ELR (cell line): ENCODE measurements around the gene SAMD4A.

Experiments used
- DNase-seq: peaks from one replicate; pipeline ENCODE4 v3.0.0-alpha.2; 2015; ENCODE audit warnings: low read depth

SAMD4A gene

GRCh38 chr14:54708161-54708560 is 141.2 kb downstream of the SAMD4A start:
- DNase-seq: no peak

GRCh38 chr14:54708982-54709381 is 142.1 kb downstream of the SAMD4A start:
- DNase-seq: no peak

DNA sequence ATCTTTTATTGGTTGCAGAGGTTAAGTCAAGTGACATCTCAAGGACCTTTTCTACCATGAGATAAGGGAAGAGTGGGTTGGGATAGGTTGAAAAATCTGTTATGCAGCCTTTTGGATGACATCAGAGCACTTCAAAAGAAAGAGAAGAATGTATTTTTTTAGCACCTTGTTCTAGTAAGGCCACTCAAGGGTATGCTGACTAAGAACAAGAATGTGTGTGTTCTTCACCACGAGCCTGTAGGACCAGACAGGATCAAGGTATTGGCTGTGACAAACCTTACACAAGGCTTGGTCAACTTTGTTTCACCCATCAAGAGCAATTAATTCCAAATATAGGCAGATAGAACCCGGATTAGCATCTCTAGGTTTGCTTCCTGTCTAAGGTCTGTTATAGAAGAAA is 142.5 kb downstream of the SAMD4A start:
- no peak for DNase-seq

- DNase-seq: no peak
Observed at GRCh38 chr14:54709867-54710266, 142.9 kb downstream of the SAMD4A start.

GRCh38 chr14:54711312-54711711 is 144.4 kb downstream of the SAMD4A start:
- no peak for DNase-seq

DNA sequence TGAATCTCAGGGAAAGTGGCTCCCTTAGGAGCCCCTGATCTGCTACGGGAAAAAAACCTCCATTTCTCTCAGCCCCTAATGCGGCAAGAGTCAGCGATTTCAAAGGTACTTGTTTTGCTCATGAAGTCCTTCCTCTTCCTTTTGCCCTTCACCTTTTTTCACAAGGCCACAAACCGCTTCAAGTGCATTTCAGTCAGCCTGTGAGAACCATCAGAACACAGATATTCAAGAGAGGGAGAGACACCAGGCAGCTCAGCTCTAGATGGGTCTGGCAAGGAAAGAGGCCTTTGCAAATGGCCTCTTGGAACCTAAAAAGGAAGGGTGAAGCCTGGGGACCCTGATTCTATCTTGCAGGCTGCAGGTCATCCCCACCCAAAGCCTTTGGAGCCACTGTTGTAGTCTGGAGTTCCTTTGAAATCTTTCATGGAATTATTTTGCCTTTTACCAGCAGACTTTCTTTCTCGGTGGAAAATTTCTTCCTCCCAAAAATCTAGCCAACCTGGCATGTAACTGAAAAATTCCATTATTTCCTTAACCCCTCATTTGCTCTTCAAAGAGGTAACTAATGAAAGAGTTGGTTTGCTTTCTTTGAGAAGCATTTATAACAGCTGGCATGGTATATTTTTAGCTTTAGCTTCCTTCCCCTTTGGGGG is 145.0 kb downstream of the SAMD4A start:
- no peak for DNase-seq

- DNase-seq: peak; percentile 44
Observed at GRCh38 chr14:54712465-54713200, 145.7 kb downstream of the SAMD4A start.

GRCh38 chr14:54713379-54713778 is 146.5 kb downstream of the SAMD4A start:
- DNase-seq: no peak

DNA sequence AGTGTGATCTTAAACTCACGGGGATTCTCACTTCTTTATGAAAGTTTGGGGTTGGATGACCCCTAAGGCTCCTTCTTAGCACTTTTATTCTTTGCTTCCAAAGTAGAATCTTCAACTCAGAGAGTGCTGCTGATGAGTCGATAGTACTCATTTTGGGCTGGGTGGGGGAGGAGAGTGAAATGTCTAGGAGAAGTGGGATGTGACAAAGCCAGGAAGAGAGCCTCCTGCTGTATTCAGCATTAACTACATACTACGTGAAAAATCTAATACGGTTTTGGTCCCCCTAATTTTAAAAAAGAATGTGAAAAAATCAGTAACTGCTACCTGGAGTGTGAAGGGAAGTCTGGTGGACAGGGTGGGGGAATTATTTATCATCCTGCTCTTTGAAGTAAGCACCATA is 148.3 kb downstream of the SAMD4A start:
- DNase-seq: peak; percentile 59

- no peak for DNase-seq
Observed at GRCh38 chr14:54715811-54716210, 148.9 kb downstream of the SAMD4A start.

DNA sequence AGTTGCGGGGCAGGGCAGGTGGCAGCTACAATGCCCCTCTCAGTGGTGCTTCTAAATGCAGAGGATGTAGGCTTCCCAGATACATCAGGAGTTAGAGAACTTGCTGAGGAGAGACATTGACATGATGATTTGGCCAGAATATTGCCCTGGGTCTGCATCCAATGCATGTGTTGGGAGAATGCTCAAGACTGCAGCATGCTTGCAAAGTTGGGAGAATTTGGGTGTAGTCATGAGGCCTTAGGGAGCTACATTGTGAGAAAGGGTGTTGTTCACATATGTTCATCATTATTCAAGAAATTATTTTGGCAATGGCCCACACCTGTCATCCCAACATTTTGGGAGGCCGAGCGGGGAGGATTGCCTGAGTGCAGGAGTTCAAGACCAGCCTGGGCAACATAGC is 149.9 kb downstream of the SAMD4A start:
- DNase-seq: no peak

DNA sequence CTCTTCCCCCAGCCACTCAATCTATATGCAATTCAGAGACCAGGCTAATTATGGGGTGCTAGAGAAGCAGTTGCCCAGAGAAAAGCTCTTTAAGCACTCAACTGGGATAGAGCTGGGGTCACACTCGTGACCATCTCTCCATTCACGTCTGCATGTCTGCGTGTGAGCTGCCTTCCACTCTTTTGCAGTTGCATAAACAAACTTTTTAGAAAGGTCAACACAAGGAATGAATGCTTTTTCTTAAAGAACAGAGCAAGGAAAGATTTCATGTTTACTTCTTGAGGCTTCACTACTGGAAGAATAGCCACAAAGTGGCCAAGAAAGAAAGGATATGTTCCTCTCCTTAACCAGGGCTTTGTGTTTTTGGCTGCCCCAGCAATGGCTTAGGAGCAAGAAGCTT is 151.1 kb downstream of the SAMD4A start:
- DNase-seq: no peak

GRCh38 chr14:54719406-54719805 is 152.5 kb downstream of the SAMD4A start:
- DNase-seq: no peak

DNA sequence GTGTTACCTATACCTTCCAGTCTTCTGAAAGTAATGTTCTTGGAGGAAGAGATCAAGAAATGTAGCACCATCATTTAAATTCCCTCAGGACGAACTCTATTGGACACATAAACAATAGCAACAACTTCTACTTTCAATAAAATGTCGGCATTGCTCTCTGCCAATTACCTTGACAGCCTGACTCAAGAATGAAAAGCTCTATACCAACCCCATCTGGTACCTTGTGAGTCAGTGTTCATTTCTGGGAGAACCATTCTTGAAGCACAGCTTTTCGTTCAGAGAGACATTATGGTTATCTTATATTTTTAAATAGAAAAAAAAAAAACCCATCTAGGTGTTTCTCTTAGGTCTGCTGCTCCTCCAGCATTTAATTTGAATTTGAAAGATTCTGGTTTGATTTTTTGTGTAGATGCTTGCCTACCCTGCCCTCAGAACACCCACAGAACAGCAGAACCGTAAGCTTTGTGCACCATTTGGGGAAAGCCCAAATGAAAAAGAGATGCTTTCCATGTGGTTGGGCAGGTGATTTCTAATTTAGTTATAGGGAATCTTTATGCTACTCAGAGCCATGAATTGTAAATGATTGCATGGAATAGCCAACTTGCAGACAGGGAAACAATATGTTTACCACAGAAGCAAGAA is 156.0 kb downstream of the SAMD4A start:
- peak; percentile 44 for DNase-seq

GRCh38 chr14:54724123-54724522 is 157.2 kb downstream of the SAMD4A start:
- DNase-seq: no peak

GRCh38 chr14:54724676-54725325 is 157.9 kb downstream of the SAMD4A start:
- no peak for DNase-seq

GRCh38 chr14:54725998-54726397 is 159.1 kb downstream of the SAMD4A start:
- DNase-seq: no peak

DNA sequence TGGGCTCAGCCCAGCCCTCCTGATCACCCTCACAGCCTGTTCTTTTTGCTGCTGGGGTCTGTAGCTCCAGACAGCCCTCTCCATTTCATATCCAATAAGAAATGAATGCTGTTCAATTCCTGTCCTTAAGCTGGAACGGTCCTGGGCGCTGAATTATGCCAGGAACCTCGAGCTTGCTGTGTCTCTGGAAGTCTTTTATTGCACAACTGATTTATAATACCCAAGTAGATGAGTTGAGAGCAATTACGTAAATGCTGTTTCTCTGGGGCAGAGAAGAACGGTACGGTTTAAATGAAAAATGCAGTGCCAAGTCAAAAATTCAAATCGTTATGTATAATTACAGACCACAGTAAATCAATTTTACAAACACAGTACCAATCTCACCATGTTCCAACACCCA is 161.0 kb downstream of the SAMD4A start:
- no peak for DNase-seq

DNA sequence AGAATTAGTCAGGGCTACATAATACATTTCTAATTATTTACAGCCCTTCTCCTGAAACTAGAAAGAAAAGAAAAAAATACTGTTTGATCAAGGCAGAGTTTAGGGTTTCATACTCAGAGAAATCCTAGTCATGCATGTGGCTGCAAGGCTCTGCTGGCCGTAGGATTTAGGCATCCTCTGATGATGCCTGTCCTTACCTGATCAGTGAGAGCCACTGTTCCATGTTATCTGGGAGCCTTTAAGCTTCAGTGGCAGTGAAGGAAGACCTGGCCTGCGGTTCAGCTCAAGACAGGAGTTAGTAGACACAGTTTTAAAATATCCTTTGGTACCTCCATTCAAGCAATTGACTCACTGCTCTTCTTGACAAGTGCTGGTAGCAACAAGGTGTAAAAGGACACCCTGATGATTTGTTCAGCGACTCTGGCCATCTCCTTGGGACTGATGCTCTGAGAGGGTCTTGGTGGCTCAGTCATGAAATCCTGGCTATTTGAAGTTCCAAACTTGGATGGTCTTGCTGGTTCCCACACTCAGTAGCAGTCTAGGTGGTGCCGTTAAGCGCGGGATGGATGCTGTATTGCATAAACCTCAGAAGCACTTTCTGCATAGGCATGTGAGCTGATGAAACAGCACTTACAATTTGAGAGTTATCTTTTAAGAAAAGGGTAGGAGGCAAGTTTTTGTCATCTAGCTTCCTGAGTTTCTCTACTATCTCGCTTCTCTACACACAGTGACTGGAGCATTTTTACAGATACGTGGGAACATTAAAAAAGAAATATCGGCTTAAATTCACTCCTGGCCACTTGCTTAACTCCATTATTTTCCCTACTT is 162.0 kb downstream of the SAMD4A start:
- DNase-seq: peak; percentile 23

GRCh38 chr14:54730156-54730961 is 163.4 kb downstream of the SAMD4A start:
- peak; percentile 45 for DNase-seq

DNA sequence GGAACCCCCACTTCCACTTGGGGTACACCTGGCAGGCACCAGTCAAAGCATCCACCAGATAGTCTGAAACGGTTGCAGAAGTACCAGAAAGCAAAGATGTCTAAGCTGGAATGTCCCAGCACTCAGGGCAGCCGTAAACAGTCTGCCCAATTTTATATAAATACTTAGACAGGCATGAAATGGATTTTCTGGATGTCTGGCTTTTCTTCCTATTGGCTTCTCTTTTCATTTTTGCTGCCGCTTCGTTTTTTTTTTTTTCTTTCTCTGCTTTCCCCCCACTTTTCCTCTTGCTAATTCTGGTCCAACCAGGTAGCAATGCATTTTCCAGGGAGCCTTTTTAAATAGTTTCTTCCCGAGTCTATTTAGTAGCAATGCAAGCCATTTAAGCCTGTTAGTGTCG is 168.0 kb downstream of the SAMD4A start:
- no peak for DNase-seq
